AG10803 (cell line): Measurements from ENCODE around the gene RTTN.

Experiments used
- DNase-seq: peaks from one replicate; pipeline ENCODE4 v3.0.0; 2010; ENCODE audit warnings: low read depth
- H3K4me3 ChIP-seq: 2 replicates; pipeline ENCODE4 v1.5.1; 2011; ENCODE audit warnings: mild to moderate bottlenecking, low read length, control low read depth
- TF ChIP-seq, protein P1 (sequence below): conservative IDR thresholded peaks from 2 replicates; pipeline ENCODE4 v1.5.1; 2011; ENCODE audit warnings: mild to moderate bottlenecking, low read length, control low read depth, inconsistent platforms

Gene RTTN

DNA sequence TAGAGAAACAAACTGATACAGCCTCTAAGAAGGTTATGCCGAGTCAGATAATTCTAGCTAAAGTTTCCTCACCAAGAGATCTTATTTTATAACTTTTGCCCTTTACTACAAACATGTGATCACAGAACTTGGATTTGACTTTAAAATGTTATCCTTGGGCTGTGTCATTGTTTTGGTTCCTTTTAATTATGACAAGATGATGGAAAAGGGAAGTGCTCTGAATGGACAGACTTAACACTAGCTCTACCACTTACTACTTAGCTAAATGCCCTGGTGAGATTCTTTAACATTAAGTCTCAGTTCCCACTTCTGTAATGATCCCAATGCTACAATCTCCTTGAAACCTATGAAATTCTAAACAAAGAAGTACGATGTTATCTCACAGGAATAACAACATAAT, 69.9 kb downstream of the RTTN start:
- DNase-seq, result no peak
- TF ChIP-seq, protein P1, sequence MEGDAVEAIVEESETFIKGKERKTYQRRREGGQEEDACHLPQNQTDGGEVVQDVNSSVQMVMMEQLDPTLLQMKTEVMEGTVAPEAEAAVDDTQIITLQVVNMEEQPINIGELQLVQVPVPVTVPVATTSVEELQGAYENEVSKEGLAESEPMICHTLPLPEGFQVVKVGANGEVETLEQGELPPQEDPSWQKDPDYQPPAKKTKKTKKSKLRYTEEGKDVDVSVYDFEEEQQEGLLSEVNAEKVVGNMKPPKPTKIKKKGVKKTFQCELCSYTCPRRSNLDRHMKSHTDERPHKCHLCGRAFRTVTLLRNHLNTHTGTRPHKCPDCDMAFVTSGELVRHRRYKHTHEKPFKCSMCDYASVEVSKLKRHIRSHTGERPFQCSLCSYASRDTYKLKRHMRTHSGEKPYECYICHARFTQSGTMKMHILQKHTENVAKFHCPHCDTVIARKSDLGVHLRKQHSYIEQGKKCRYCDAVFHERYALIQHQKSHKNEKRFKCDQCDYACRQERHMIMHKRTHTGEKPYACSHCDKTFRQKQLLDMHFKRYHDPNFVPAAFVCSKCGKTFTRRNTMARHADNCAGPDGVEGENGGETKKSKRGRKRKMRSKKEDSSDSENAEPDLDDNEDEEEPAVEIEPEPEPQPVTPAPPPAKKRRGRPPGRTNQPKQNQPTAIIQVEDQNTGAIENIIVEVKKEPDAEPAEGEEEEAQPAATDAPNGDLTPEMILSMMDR, result no peak
- H3K4me3 ChIP-seq, result no peak overlapping the region

DNA sequence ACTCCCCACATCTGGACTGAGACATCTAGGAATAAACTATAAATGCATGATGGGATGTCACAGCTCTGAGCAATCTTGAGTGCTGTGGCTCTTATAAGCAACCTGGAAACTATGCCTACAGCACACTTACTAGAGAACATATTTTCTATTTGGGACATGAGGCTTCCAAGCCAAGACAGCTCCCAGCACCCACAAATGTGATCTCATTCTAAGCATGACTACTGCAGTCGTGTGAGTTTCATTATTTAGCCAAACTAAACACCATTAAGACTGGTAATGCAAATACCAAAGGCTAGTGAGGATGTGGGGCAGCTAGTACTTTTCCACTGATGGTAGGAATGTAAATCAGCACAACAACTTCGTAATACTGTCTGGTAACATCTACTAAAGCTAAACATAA, 72.5 kb downstream of the RTTN start:
- DNase-seq, result peak; percentile 92
- TF ChIP-seq, protein P1, result peak; percentile 16; the same call in 1 of the 2 replicates
- H3K4me3 ChIP-seq, result no peak overlapping the region

DNA sequence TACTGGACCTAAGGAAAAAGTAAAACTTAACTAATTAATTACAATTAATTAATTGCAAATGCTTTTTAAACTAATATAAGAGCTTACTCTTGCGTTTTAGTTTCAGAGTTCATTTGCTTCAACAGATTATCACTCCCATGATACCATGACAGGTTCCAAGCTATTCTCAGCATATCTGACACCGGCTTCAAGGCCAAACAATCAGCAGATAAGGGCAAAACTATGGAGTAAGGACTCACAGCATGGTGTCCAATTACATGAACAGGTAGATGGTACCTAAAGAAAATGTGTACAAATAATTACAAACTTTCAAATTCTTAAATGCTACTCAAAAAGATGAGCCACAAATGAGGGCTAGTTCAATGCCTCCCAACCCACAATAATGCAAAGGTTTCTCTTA, 77.2 kb downstream of the RTTN start:
- no peak overlapping the region for H3K4me3 ChIP-seq
- TF ChIP-seq, protein P1, result no peak
- no peak for DNase-seq

DNA sequence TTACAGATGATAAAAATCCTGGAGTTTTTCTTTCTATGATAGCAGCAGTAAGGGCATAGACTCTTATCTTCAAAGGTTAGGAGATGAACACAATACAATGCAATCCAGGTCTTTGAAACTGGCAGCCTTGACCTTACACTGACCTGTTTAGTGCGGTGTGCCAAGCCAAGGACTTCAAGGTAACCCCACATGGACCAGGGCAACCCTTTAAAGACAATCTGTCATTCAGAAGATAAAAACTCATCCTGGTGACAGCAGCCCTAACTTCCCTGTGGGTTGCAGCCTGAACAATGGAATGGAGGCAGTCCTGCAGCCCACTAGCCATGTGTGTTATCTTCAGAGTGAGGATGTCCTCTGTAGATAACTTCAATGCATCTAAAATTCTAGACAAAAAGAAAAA, 78.1 kb downstream of the RTTN start:
- DNase-seq, result no peak
- H3K4me3 ChIP-seq, result no peak overlapping the region
- TF ChIP-seq, protein P1, result no peak

DNA sequence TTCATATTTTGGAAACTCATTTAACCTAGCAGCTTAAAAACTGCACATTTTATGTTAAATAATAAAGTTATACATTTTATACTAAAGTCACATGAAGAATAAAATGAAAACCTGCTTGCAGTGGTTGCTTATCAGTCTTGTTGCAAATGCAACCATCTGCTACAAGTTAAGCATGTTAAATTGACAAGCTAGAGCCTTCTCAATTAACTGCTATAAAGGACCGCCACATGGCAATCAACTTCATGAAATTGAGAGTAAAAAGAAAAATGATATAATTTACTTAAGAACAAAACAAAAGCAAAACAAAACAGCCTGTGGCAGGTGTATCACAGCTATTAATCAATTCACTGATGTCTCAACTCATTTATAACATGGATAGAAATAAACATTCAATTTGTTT, 78.7 kb downstream of the RTTN start:
- no peak for DNase-seq
- H3K4me3 ChIP-seq, result no peak overlapping the region
- TF ChIP-seq, protein P1, result no peak

DNA sequence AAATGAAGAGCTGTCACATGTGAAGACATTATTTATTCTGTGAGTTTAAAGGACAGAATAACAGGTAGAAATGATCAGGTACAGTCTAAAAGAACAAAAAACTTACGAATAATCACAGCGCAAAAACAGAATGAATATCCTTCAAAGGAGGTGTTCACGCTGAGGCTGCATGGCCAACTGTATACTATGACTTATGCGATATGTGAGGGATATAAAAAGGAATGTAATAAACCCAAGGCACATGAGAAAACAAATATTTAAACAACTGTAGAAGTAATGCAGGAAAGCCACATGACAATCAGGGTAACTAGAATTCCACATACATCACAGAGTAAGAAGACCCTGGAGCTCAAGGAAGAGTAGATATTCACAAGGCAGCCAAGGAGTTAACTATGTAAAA, 81.3 kb downstream of the RTTN start:
- DNase-seq, result no peak
- H3K4me3 ChIP-seq, result no peak overlapping the region
- TF ChIP-seq, protein P1, result no peak

DNA sequence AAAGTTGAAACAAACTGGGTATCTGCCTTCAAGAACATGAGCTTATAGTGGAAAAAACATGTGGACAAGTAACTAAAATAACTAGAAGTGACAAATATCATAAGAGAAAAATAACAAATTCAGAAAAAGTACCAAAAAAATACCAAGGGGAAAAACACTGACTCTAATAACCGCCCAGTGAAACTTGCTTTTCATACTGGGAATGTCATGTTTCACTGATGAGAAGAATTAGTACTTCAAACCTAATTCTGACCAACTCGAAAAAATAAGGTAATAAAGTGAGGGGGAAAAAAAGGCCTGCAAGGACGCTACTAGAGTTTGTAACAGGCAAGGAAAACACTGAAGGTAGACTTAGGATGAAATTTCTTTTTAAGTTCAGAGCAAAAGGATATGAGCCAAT, 83.6 kb downstream of the RTTN start:
- H3K4me3 ChIP-seq, result no peak overlapping the region
- no peak for DNase-seq
- TF ChIP-seq, protein P1, result no peak
